ENCODE data around the gene PRPSAP2.

DNA sequence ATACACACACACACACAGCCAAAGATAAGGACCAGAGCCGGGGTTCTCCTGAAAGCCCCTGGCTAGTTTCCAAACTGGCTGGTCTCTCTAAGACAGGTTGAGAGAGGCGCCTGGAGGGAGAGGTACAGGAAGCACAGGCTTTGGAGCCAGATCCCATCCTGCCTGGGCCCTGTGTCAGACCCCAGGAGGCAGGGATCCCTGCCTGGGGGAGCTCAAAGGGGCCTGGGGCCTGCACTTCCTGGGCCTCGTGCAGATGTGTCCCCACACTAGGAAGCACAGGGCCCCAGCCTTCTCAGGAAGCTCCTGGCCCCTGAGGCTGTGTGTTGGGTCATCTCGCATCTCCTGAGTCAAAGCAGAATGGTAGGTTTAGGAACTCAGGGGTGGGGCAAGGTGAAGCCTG, 110.0 kb downstream of the PRPSAP2 start:
- TF ChIP-seq, protein P1, sequence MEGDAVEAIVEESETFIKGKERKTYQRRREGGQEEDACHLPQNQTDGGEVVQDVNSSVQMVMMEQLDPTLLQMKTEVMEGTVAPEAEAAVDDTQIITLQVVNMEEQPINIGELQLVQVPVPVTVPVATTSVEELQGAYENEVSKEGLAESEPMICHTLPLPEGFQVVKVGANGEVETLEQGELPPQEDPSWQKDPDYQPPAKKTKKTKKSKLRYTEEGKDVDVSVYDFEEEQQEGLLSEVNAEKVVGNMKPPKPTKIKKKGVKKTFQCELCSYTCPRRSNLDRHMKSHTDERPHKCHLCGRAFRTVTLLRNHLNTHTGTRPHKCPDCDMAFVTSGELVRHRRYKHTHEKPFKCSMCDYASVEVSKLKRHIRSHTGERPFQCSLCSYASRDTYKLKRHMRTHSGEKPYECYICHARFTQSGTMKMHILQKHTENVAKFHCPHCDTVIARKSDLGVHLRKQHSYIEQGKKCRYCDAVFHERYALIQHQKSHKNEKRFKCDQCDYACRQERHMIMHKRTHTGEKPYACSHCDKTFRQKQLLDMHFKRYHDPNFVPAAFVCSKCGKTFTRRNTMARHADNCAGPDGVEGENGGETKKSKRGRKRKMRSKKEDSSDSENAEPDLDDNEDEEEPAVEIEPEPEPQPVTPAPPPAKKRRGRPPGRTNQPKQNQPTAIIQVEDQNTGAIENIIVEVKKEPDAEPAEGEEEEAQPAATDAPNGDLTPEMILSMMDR (IDR thresholded peaks at IDR 0.05): no peak
- TF ChIP-seq POLR2AphosphoS5 (IDR thresholded peaks at IDR 0.05) (no peak), POLR2A (IDR thresholded peaks at IDR 0.05) (no peak), EP300 (IDR thresholded peaks at IDR 0.05) (no peak)
